ENCODE data around the gene SLC22A4. TPM values are rescaled to one million over a fixed set of nuclear protein-coding genes. Genes with fewer than 3 reads are reported as not detected.

Gene SLC22A4
- total RNA-seq, 1 experiment from 2014 or later: 0.72 TPM

DNA sequence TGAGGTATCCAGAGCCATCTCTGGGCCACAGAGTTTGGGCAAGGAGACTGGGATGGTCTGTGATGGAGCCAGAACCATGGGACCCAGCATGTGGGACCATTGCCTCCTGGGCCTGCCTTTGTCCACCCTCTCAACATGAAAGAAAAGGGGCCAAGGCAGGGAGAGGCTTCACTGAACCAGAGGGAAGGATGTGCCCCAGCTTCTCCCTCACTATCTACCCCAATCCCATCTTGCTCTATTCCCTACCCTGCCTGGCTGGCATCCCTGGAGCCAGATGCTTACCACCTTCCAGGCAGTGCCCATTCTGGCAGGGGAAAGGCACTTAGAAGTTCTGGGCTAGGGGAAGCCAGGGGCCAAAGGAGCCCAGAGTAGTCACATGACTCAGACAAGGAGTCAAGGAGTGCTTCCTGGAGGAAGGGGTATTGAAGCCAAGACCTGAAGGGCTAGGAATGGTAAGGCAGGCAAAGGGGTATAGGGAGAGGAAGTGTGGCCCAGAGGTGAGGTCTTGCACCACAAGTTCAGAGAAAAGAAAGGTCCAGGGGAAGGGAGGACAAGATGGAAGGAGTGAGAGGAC lies 26.9 kb upstream of the SLC22A4 start:
- Histone ChIP-seq H3K79me2 (ENCODE audit: insufficient read depth, low read length) (no peaks in the 10 kb centered on the region), H3K14ac (ENCODE audit: insufficient read depth, low read length) (no peak overlapping the region), H3K4me1 (ENCODE audit: insufficient read depth, low read length) (no peaks in the 10 kb centered on the region), H3K23ac (ENCODE audit: insufficient read length, low read depth, low read length) (no peak overlapping the region), H4K20me1 (ENCODE audit: control insufficient read depth, insufficient read depth, insufficient read length) (no peaks in the 10 kb centered on the region), H4K91ac (ENCODE audit: insufficient read length, low read depth, low read length) (no peak overlapping the region), H3T11ph (ENCODE audit: low read length) (no peak overlapping the region), H3K9me3 (ENCODE audit: control insufficient read depth, low read depth, low read length) (no peaks in the 10 kb centered on the region), H3K9ac (ENCODE audit: extremely low read depth, insufficient read length, low read length) (no peak overlapping the region), H2BK20ac (ENCODE audit: low read depth, low read length, poor library complexity, severe bottlenecking) (no peak overlapping the region), H3K27me3 (ENCODE audit: insufficient read depth, low read length) (no peaks in the 10 kb centered on the region), H2AFZ (ENCODE audit: low read length) (no peak overlapping the region), H4K5ac (ENCODE audit: insufficient read length, low read depth, low read length) (no peak overlapping the region), H3K18ac (ENCODE audit: insufficient read length, low read depth, low read length) (no peak overlapping the region), H2BK120ac (ENCODE audit: low read depth, low read length, poor library complexity, severe bottlenecking) (no peak overlapping the region), H2BK12ac (ENCODE audit: insufficient read length, low read depth, low read length) (no peak overlapping the region), H3K23me2 (ENCODE audit: insufficient read length, low read depth, low read length, poor library complexity, severe bottlenecking) (no peaks in the 10 kb centered on the region), H4K8ac (replicated peaks; ENCODE audit: insufficient read length, low read depth, low read length) (no peak overlapping the region), H3K27ac (ENCODE audit: insufficient read length, low read depth, low read length) (no peak overlapping the region), H2BK15ac (ENCODE audit: low read depth, low read length) (no peak overlapping the region), H2BK5ac (ENCODE audit: insufficient read length, low read length) (no peak overlapping the region), H3K4me2 (ENCODE audit: insufficient read depth, insufficient read length, low read length) (no peak overlapping the region), H3K4ac (ENCODE audit: low read depth, low read length) (no peak overlapping the region), H3K79me1 (ENCODE audit: insufficient read depth, low read depth, low read length, poor library complexity, severe bottlenecking) (no peaks in the 10 kb centered on the region), H3K56ac (ENCODE audit: insufficient read length, low read depth, low read length) (no peak overlapping the region), H2AK5ac (ENCODE audit: insufficient read length, low read length) (no peak overlapping the region)
- no peak overlapping the region for H3K27ac Mint-ChIP-seq
- H3K36me3 Mint-ChIP-seq (ENCODE audit: insufficient read depth in 1 of 3, low read depth in 3 of 3): 0 out of 7 replicates have a peak, but pooled peaks cover 0 to 2% (median 1%) of the 10 kb centered on the region in 3 experiments
- peaks cover 4 to 12% of the 10 kb centered on the region in 2 experiments; a peak in 3 of 4 replicates for H3K4me1 Mint-ChIP-seq
- no peak for DNase-seq
- no peaks in the 10 kb centered on the region for H3K9me3 Mint-ChIP-seq
- H3K4me3 Mint-ChIP-seq: no peak overlapping the region
- TF ChIP-seq, protein P1, sequence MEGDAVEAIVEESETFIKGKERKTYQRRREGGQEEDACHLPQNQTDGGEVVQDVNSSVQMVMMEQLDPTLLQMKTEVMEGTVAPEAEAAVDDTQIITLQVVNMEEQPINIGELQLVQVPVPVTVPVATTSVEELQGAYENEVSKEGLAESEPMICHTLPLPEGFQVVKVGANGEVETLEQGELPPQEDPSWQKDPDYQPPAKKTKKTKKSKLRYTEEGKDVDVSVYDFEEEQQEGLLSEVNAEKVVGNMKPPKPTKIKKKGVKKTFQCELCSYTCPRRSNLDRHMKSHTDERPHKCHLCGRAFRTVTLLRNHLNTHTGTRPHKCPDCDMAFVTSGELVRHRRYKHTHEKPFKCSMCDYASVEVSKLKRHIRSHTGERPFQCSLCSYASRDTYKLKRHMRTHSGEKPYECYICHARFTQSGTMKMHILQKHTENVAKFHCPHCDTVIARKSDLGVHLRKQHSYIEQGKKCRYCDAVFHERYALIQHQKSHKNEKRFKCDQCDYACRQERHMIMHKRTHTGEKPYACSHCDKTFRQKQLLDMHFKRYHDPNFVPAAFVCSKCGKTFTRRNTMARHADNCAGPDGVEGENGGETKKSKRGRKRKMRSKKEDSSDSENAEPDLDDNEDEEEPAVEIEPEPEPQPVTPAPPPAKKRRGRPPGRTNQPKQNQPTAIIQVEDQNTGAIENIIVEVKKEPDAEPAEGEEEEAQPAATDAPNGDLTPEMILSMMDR (conservative IDR thresholded peaks at IDR 0.05): no peak
- no peaks in the 10 kb centered on the region; the same call in 1 of the 2 replicates for H3K27me3 Mint-ChIP-seq (ENCODE audit: low read depth)

Data from H9 (cell line).